HG03342 (cell line): ENCODE results near the gene ST6GAL1.
"Not testable (repeated sequence)": the region's sequence is repeated elsewhere in the genome, so short reads cannot be mapped to it uniquely, and the experiment has no call there.

ENCODE experiments used
- ATAC-seq: cut with Tn5 transposase; IDR thresholded peaks from one replicate; pipeline ENCODE4 v1.9.1; 2021; ENCODE audit warnings: mild to moderate bottlenecking, moderate library complexity; ENCODE audit not compliant: unreplicated experiment

Gene ST6GAL1

DNA sequence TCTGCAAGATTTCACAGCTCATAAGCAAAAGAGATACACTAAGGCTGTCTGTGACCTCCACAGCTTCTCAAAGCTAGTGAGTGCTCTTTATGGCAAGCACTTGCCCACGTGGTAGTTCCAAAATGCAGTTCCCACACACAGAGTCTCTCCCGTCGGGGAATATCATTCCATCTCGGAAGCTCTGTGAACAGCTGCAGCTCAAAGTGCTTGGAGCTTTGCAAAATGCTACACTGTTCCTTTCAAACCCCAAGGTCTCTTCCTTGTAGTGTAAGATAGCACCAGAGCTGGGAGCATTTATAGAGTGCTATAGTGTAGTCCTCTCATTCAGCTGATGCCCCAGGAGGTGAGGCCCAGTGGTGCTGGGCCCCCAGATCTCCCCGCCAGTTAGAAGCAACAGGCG is 36.1 kb downstream of the ST6GAL1 start:
- ATAC-seq = no peak

GRCh38 chr3:186967236-186967635 is 36.9 kb downstream of the ST6GAL1 start:
- ATAC-seq = not testable (repeated sequence)

- no peak for ATAC-seq
These were observed 37.4 kb downstream of the ST6GAL1 start for GRCh38 chr3:186967686-186968085.

DNA sequence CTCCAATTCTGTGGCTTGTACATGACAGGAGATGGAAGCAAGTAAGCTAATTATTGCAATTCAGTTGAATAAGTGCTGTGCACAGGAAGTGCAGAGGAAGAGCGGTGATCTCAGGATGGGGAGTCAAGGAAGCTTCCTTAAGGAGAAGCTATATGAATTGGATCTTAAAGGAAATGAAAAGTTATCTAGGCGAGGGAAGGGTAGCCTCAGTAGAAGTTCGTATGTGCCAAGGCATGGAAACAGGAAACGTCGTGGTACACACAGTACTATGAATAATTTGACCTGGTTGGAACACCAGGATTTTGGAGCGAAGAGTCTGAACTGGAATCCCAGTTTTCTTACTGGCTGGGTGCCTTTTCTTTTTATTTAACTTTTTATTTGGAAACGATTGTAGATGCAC is 39.3 kb downstream of the ST6GAL1 start:
- ATAC-seq = no peak

DNA sequence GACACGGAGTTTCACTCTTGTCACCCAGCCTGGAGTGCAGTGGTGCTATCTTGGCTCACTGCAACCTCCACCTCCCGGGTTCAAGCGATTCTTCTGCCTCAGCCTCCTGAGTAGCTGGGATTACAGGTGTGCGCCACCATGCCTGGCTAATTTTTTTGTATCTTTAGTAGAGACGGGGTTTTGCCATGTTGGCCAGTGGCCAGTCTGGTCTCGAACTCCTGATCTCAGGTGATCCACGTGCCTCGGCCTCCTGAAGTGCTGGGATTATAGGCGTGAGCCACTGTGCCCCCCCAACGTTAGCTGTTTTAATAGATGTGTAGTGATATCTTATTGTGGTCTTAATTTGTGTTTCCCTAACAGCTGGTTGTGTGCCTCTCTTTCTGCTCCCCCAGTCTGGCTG is 40.8 kb downstream of the ST6GAL1 start:
- not testable (repeated sequence) for ATAC-seq

- no peak for ATAC-seq
These were observed 41.3 kb downstream of the ST6GAL1 start for GRCh38 chr3:186971578-186971977.

DNA sequence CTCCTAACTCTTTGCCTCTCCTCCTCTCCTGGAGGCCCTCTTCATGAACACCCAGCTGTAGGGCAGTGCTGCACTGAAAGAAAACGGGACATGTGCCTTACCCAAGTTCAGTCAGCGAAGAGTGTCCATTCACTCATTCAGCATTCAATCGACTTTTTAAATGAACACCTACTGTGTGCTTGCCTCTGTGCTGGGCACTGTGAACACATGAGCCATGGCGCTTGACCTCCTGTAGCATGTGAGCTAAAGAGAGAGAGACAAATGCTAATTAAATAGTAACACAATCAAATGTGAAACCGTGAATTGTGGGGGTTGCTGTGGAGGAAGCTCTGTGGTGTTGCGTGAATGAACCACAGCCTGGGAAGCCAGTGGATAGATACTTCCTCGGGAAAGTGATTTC is 43.4 kb downstream of the ST6GAL1 start:
- no peak for ATAC-seq

DNA sequence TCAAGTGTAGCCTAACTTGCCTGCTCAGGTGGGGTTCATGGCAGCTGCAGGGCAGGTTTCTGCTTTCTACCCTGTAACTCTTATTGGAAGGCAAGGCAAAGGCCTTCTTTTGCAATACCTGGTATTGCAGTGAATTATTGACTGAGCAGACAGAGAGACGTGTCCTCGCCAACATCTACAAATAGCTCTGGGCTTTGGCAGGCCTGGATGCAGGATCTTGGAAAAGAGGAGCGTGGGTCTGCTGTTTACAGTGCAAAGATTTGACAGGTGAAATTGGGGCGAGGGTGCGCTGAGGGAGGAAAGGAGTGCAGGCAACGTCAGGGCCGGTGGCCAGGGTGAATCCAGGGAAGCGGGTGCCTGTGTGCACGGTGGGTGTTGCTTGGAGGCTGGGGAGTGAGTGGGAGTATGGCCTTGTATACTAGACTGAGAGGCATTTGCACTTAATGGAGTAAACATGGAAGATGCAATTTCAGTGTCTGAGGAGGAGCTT is 44.5 kb downstream of the ST6GAL1 start:
- no peak for ATAC-seq

- no peak for ATAC-seq
These were observed 45.4 kb downstream of the ST6GAL1 start for GRCh38 chr3:186975726-186976125.

- no peak for ATAC-seq
These were observed 46.8 kb downstream of the ST6GAL1 start for GRCh38 chr3:186976837-186977750.

- no peak for ATAC-seq
These were observed 48.4 kb downstream of the ST6GAL1 start for GRCh38 chr3:186978712-186979111.

- ATAC-seq = no peak
These were observed 49.5 kb downstream of the ST6GAL1 start for GRCh38 chr3:186979852-186980251.

GRCh38 chr3:186980989-186981388 is 50.7 kb downstream of the ST6GAL1 start:
- no peak for ATAC-seq

GRCh38 chr3:186983659-186984058 is 53.3 kb downstream of the ST6GAL1 start:
- no peak for ATAC-seq

DNA sequence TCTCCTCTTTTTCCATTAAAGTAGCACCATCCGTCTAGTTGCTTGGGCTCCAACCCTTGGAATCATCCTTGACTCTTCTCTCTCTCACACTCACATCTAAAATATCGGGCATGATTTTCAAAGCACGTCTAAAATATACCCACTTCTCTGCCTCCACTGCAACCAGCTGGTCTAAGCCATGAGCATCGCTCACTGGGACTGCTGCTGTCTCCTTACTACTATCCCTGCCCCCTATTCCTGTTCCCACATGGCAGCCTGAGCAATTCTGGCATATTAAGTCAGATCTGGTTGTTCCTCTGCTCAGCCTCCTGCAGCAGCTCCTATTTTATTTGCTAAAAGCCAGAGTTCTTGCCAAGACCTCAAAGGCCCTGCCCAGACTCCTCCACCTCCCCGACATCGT is 53.7 kb downstream of the ST6GAL1 start:
- ATAC-seq = no peak

DNA sequence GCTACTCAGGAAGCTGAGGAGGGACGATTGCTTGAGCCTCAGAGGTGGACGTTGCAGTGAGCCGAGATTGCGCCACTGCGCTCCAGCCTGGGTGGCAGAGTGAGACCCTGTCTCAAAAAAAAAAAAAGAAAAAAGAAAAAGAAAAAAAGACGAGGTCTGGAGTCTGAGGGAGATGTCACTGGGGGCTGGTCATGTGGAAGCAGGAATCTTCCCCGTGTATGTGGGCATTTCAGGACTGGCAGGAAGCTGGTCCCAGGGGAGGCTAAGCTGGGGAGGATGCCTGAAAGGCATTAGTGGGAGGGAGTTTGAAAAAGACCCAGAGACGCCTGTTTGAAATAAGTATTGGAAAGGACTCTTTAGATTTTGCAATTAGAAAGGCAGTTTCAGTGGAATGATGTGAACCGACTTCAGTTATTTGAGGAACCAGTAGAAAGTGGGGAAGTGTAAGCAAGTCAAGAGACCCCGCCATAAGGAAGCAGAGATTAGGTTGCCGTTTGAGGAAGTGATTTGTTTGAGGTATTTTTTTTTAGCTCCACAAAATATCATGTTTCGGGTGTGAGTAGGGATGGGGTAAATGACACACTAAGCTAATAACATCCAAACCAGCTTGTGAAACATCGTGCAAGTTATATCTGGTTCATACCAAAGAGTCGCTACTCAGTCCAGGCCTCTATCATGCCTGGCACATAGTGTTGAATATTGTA is 55.5 kb downstream of the ST6GAL1 start:
- ATAC-seq = peak; percentile 46

- no peak for ATAC-seq
These were observed 56.1 kb downstream of the ST6GAL1 start for GRCh38 chr3:186986406-186986805.

GRCh38 chr3:186986816-186987215 is 56.5 kb downstream of the ST6GAL1 start:
- no peak for ATAC-seq

DNA sequence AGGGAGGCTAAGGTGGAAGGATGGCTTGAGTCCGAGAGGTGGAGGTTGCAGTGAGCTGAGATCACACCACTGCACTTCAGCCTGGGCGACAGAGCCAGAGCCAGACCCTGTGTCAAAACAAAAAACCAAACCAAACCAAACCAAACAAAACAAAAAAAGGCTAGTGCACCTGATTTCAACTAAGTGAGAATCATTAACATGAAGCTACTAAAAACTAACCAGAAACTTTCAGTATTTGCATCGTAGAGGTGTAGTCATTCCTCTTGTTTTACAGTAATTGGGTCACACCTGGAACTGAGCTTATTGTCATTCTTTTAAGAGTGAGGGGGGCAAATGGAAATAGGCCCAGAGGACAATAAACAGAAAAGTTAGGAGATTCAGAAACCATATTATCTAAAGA is 58.5 kb downstream of the ST6GAL1 start:
- peak; percentile 83 for ATAC-seq

DNA sequence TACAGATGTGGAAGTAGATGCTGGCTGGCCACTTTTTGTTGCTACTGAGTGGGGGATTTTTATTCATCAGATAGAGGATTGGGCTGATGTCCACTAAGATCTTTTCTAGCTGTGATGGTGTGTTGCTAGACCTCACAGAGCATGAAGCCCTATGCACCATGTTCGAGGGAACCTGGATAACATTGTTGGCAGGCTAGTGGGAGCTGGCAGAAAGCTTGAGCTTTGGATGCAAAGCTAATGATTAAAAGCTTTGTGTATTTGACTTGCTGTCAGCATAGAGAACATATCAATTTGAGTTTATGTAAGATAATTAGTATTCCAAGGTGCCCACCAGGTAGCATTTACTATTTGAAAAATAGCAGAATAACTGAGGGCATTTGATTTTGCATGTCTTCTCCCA is 59.1 kb downstream of the ST6GAL1 start:
- ATAC-seq = no peak

DNA sequence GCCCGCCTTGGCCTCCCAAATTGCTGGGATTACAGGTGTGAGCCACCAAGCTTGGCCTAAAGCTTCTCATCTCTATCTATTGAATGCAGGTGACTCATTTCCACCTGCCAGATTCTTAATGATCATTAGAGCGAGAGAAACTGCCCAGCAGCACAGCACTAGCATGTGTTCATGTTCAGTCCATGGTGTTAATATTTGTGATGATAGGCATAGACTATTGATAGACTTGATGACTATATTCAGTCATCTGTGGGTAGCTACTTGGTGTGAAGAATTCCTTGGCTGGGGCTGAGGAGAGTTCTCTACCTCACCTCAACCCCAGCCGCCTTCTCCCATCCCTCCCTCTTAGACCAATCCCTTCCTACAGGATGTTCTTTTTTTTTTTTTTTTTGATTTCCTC is 60.0 kb downstream of the ST6GAL1 start:
- ATAC-seq = no peak

GRCh38 chr3:186990878-186991308 is 60.6 kb downstream of the ST6GAL1 start:
- no peak for ATAC-seq
